ENCODE measurements around the gene TLN1.

TLN1 gene

GRCh38 chr9:35714579-35715252 lies 17.3 kb downstream of the TLN1 start:
- Histone ChIP-seq H3K4me1 (ENCODE audit: control insufficient read depth, insufficient read depth, low read length) (no peaks in the 10 kb centered on the region), H3K27ac (ENCODE audit: extremely low read depth, low read depth, low read length) (no peak overlapping the region), H3K36me3 (ENCODE audit: control insufficient read depth in 2 of 2, insufficient read depth in 1 of 2, low read length in 2 of 2) (peaks cover 11 to 93% of the 10 kb centered on the region in 2 experiments), H3K9me3 (ENCODE audit: control insufficient read depth, insufficient read depth, low read depth, low read length) (no peaks in the 10 kb centered on the region), H3K4me3 (ENCODE audit: low read depth, low read length) (no peak overlapping the region)
- POLR2A ChIA-PET = interaction anchor here (1.2 to 1.3 kb wide), 2 partner anchors 18 to 27 kb away, joined by 3 read pairs; no protein-coding TSS in a partner anchor
- CTCF ChIA-PET = interaction anchor here (1.2 to 2.7 kb wide), 3 partner anchors 18 to 24 kb away, joined by 3 to 13 read pairs (median 3); no protein-coding TSS in a partner anchor
- TF ChIP-seq ZBTB48 (tag by site-specific recombination; IDR thresholded peaks at IDR 0.05) (no peak), ZNF114 (tag by site-specific recombination; IDR thresholded peaks at IDR 0.05) (no peak), MYNN (tag by site-specific recombination; IDR thresholded peaks at IDR 0.05; ENCODE audit: borderline replicate concordance) (no peak), ZNF341 (tag by site-specific recombination; IDR thresholded peaks at IDR 0.05; ENCODE audit: low read depth) (no peak), ZNF366 (tag by site-specific recombination; conservative IDR thresholded peaks at IDR 0.05) (no peak), ZFP69B (tag by site-specific recombination; IDR thresholded peaks at IDR 0.05) (no peak), GFI1B (tag by site-specific recombination; IDR thresholded peaks at IDR 0.05) (no peak), WT1 (tag by site-specific recombination; IDR thresholded peaks at IDR 0.05) (no peak), PRDM6 (tag by site-specific recombination; IDR thresholded peaks at IDR 0.05) (no peak), SETDB1 (IDR thresholded peaks at IDR 0.05; ENCODE audit: insufficient read length, low read length) (no peak), KLF17 (tag by site-specific recombination; IDR thresholded peaks at IDR 0.05) (no peak), ZNF138 (tag by site-specific recombination; IDR thresholded peaks at IDR 0.05; ENCODE audit: borderline replicate concordance) (no peak)
- TF ChIP-seq, protein P1, sequence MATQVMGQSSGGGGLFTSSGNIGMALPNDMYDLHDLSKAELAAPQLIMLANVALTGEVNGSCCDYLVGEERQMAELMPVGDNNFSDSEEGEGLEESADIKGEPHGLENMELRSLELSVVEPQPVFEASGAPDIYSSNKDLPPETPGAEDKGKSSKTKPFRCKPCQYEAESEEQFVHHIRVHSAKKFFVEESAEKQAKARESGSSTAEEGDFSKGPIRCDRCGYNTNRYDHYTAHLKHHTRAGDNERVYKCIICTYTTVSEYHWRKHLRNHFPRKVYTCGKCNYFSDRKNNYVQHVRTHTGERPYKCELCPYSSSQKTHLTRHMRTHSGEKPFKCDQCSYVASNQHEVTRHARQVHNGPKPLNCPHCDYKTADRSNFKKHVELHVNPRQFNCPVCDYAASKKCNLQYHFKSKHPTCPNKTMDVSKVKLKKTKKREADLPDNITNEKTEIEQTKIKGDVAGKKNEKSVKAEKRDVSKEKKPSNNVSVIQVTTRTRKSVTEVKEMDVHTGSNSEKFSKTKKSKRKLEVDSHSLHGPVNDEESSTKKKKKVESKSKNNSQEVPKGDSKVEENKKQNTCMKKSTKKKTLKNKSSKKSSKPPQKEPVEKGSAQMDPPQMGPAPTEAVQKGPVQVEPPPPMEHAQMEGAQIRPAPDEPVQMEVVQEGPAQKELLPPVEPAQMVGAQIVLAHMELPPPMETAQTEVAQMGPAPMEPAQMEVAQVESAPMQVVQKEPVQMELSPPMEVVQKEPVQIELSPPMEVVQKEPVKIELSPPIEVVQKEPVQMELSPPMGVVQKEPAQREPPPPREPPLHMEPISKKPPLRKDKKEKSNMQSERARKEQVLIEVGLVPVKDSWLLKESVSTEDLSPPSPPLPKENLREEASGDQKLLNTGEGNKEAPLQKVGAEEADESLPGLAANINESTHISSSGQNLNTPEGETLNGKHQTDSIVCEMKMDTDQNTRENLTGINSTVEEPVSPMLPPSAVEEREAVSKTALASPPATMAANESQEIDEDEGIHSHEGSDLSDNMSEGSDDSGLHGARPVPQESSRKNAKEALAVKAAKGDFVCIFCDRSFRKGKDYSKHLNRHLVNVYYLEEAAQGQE (tag by site-specific recombination; IDR thresholded peaks at IDR 0.05) = no peak
- TF ChIP-seq, protein P2, sequence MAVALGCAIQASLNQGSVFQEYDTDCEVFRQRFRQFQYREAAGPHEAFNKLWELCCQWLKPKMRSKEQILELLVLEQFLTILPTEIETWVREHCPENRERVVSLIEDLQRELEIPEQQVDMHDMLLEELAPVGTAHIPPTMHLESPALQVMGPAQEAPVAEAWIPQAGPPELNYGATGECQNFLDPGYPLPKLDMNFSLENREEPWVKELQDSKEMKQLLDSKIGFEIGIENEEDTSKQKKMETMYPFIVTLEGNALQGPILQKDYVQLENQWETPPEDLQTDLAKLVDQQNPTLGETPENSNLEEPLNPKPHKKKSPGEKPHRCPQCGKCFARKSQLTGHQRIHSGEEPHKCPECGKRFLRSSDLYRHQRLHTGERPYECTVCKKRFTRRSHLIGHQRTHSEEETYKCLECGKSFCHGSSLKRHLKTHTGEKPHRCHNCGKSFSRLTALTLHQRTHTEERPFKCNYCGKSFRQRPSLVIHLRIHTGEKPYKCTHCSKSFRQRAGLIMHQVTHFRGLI (tag by site-specific recombination; IDR thresholded peaks at IDR 0.05) = no peak

GRCh38 chr9:35714123-35714522 lies 17.9 kb downstream of the TLN1 start:
- peaks cover 13 to 91% of the 10 kb centered on the region in 2 experiments for H3K36me3 ChIP-seq (ENCODE audit: control insufficient read depth in 2 of 2, insufficient read depth in 1 of 2, low read length in 2 of 2)
- POLR2A ChIA-PET = interaction anchor here (1.2 to 1.4 kb wide), 2 partner anchors 19 to 27 kb away, joined by 3 read pairs; no protein-coding TSS in a partner anchor

More at GRCh38 chr9:35714123-35714522, 17.9 kb downstream of the TLN1 start:
- Histone ChIP-seq H3K4me1 (ENCODE audit: control insufficient read depth, insufficient read depth, low read length) (no peaks in the 10 kb centered on the region), H3K9me3 (ENCODE audit: control insufficient read depth, insufficient read depth, low read depth, low read length) (no peaks in the 10 kb centered on the region), H3K4me3 (ENCODE audit: low read depth, low read length) (no peak overlapping the region), H3K27ac (ENCODE audit: extremely low read depth, low read depth, low read length) (no peak overlapping the region)
- CTCF ChIA-PET = interaction anchor here (0.6 to 2.7 kb wide), 5 partner anchors 18 to 197 kb away, joined by 3 to 13 read pairs (median 3); no protein-coding TSS in a partner anchor
- TF ChIP-seq SCRT2 (tag by site-specific recombination; IDR thresholded peaks at IDR 0.05) (no peak), ZNF624 (tag by site-specific recombination; IDR thresholded peaks at IDR 0.05) (no peak), ZNF239 (tag by site-specific recombination; IDR thresholded peaks at IDR 0.05) (no peak), ZNF426 (tag by site-specific recombination; IDR thresholded peaks at IDR 0.05) (no peak), HOXD13 (CRISPR knock-in tag; IDR thresholded peaks at IDR 0.05; ENCODE audit: borderline replicate concordance) (no peak), ZNF175 (tag by site-specific recombination; IDR thresholded peaks at IDR 0.05) (no peak), ZNF350 (tag by site-specific recombination; IDR thresholded peaks at IDR 0.05) (no peak), ZNF202 (tag by site-specific recombination; IDR thresholded peaks at IDR 0.05; ENCODE audit: borderline replicate concordance) (no peak), EGR2 (tag by site-specific recombination; IDR thresholded peaks at IDR 0.05; ENCODE audit: low read depth) (no peak), ZNF664 (tag by site-specific recombination; IDR thresholded peaks at IDR 0.05) (no peak)
- TF ChIP-seq, protein P3, sequence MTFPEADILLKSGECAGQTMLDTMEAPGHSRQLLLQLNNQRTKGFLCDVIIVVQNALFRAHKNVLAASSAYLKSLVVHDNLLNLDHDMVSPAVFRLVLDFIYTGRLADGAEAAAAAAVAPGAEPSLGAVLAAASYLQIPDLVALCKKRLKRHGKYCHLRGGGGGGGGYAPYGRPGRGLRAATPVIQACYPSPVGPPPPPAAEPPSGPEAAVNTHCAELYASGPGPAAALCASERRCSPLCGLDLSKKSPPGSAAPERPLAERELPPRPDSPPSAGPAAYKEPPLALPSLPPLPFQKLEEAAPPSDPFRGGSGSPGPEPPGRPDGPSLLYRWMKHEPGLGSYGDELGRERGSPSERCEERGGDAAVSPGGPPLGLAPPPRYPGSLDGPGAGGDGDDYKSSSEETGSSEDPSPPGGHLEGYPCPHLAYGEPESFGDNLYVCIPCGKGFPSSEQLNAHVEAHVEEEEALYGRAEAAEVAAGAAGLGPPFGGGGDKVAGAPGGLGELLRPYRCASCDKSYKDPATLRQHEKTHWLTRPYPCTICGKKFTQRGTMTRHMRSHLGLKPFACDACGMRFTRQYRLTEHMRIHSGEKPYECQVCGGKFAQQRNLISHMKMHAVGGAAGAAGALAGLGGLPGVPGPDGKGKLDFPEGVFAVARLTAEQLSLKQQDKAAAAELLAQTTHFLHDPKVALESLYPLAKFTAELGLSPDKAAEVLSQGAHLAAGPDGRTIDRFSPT (tag by site-specific recombination; IDR thresholded peaks at IDR 0.05) = no peak
